GM21619 (cell line): Measurements from ENCODE around the gene PPP2R3A.
"Not testable (repeated sequence)": the region's sequence is repeated elsewhere in the genome, so short reads cannot be mapped to it uniquely, and the experiment has no call there.

ENCODE experiments used
- ATAC-seq: cut with Tn5 transposase; IDR thresholded peaks from one replicate; pipeline ENCODE4 v1.9.1; 2021; ENCODE audit not compliant: unreplicated experiment

Gene PPP2R3A

DNA sequence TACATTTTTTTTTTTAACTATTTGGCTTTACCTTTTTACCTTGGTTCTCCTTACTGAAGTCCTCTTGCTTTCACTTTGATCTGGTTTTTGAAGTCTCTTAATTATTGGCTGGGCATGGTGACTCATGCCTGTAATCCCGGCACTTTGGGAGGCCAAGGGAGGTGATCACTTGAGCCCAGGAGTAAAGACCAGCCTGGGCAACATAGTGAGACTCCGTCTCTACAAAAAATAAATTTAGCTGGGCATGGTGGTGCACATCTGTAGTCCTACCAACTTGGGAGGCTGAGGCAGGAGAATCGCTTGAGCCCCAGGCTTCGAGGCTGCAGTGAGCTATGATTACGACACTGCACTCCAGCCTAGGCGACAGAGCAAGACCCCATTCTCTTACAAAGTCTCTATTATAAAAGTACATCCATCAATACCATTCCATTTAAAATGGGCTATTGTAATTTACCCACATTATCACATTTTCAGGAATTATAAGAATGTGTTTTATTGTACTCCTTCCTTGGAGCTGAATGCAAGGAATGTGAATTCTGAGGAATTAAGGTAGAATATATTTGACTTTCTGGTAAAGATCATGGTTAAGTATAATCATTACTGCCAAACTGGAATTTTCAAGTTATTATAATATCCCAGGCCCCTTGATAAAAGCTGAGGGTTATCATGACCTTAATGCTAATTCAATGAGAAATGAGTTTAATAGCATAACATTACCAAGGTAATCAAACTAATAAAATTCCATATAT lies 181.6 kb downstream of the PPP2R3A start:
- no peak for ATAC-seq

DNA sequence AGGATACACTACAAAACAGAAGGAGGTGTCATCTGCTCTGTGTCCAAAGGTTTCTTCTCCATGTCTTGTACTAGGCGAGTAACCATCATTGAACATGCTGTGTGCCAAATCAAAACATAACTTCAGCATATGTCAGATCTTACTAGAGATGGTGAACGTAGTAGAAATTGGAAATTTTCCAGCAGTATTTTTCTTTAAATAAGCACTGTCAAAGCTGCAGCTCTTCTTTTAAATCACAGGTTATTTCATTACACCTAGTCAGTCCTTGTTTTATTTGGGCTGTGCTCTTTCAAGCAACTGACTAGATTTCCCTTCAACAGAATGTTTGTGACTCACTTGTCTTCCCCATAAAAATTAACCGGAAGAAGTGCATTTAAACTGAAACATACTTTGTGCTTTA lies 184.1 kb downstream of the PPP2R3A start:
- no peak for ATAC-seq

GRCh38 chr3:136151219-136151618 lies 185.7 kb downstream of the PPP2R3A start:
- ATAC-seq = no peak

DNA sequence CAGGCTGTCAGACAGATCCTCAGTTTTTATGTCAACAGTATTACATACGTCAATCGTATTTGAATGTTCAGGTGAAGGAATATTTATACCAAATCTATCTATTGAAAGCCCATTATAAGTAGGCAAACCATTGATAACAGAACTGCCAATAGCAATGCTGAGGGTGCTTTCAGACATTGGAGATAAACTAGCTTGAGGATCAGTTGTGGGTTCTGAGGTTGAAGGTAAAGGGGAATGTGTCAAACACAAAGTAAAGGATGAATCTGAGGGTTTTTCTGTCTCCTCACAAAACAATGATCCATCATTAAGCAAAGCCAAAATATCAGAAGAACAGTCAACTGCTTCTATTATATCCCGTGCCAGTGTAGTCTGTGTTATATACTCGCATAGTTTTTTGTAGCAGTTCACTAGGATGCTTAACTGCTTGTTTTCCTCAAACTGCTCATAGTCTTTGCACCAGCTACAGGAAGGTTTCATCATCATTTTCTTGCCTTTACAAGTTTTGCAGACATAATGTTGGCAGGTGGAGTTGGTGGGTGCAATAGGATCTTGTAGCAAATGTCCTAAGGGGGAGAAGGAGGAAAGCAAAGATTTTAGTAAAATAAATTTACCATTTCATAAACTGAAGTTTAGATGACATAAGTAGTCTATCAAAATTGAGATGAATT lies 186.8 kb downstream of the PPP2R3A start:
- ATAC-seq = no peak

DNA sequence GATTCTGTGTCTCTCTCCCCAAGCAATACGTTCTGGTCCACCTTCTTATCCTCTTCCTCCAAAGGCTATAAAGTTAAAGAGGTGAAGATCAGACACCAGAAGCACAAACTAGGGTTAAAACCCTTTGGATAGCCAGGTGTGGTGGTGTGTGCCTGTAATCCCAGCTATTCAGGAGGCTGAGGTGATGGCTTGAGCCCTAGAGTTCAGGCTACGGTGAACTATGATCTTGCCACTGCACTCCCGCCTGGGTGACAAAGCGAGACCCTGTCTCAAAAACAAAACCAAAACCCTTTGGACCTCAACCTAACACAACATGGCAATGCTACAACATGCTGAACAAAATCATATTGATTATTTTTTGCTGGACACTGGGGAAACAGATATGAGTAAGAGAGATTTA lies 187.4 kb downstream of the PPP2R3A start:
- ATAC-seq = no peak

DNA sequence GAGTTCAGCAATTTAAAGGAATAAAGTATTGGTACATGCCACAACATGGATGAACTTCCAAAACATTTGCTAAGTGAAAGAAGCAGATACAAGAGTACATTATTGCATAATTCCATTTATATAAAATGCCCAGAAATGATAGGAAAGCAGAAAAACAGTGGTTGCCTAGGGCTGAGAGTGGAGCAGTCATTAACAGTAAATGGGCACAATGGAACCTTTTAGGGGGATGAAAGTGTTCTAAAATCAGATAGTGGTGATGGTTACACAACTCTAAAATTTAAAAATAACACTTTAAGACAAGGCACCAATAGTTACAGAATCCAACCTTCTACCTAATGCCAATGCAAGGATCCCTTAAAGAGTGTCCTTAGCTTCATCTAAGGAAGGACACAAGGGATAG lies 196.0 kb downstream of the PPP2R3A start:
- no peak for ATAC-seq

DNA sequence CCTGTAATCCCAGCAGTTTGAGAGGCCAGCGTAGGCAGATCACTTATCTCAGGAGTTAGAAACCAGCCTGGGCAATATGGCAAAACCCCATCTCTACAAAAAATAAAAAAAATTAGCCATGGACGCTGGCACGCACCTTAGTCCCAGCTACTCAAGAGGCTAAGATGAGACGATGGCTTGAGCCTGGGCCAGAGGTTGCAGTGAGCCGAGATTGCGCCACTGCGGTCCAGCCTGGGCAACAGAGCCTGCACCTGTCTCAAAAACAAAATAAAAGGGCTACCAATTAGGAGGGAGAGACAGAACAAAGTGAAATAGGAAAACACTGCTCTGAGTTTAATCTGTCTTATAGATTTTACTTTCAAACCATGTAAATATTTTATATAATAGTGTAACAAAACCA lies 196.8 kb downstream of the PPP2R3A start:
- no peak for ATAC-seq

DNA sequence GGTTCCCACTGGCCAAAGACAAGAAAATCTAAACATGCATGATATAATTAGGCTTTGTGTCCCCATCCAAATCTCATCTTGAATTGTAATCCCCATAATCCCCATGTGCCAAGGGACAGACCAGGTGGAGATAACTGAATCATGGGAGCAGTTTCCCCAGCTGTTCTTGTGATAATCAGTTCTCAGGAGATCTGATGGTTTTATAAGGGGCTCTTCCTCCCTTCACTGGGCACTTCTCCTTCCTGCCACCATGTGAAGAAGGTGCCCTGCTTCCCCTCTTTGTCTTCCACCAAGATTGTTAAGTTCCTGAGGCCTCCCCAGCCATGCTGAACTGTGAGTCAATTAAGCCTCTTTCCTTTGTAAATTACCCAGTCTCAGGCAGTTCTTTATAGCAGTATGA lies 198.1 kb downstream of the PPP2R3A start:
- ATAC-seq = not testable (repeated sequence)

DNA sequence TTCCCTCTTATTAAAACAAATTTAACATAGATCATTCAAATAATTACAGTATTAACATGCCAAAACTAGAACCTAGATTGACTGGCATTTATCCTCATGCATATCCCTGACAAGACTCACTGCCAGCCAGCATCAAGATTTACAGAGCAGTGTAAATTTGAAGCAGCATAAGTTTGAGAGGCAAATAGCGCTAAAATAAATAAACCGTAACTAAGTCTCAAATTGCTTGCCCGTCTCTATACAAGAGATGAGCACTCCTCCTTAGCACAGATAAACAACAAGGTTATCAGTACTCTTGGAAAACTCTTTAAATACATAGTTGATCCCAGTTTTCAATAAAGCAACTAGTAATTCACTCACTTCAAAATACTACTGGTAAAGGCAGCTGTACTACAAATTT lies 201.0 kb downstream of the PPP2R3A start:
- ATAC-seq = no peak

- ATAC-seq = not testable (repeated sequence)
Measured at GRCh38 chr3:136168236-136168635, 202.7 kb downstream of the PPP2R3A start.

GRCh38 chr3:136171097-136171542 lies 205.6 kb downstream of the PPP2R3A start:
- ATAC-seq = no peak

DNA sequence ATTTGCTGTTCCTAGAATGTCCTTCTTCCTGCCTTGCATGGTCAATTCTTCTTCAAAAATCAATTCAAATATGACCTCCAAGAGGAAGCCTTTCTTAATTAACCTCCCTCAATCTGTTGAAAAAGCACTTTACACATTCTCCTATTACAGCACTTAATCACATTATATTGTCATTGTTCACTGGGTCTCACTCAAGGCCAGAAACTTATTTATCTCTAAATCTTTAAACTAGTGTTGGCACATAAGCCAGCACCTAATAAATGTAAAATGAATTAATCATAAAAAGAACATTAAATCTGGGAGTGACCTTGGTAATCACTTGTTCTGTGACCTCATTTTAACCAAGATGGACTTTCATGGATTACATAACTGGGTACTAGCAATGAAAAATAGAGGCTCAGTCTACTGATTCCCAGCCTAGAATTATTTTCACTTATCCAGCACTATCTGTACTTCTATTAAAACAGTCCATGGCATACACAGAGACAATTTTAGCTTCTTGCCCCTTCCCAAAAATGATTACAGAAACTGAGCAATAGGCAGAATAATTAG lies 208.5 kb downstream of the PPP2R3A start:
- no peak for ATAC-seq

DNA sequence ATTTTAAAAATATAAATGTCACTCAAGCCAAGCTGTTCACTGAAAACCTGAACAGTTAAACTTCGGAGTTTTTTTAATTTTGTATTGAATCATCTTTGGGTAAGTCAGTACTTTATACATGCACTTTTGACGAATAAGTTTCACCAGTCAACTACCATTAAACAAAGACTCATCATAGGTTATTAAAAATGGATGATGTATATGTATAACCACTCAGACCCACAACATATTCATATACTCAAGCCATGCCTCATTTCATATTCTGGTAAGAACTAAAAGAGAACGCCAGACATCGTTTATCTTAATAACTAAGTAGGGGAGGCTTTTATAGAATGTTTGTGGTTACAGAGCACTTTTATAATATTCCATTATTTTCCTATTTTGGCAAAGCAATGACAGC lies 212.3 kb downstream of the PPP2R3A start:
- no peak for ATAC-seq

DNA sequence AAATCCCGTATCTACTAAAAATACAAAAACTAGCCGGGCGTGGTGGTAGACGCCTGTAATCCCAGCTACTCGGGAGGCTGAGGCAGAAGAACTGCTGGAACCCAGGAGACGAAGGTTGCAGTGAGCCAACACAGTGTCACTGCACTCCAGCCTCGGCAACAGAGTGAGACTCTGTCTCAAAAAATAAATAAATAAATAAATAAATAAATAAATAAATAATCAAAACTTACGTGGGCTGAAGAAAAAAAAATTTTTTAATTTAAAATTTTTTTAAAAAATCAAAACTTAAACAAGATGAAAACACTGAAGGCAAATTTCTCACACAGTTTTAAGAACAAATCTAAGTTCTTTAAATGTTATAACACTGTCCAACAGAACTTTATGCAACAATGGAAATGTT lies 216.2 kb downstream of the PPP2R3A start:
- no peak for ATAC-seq

GRCh38 chr3:136184703-136185102 lies 219.2 kb downstream of the PPP2R3A start:
- ATAC-seq = no peak

DNA sequence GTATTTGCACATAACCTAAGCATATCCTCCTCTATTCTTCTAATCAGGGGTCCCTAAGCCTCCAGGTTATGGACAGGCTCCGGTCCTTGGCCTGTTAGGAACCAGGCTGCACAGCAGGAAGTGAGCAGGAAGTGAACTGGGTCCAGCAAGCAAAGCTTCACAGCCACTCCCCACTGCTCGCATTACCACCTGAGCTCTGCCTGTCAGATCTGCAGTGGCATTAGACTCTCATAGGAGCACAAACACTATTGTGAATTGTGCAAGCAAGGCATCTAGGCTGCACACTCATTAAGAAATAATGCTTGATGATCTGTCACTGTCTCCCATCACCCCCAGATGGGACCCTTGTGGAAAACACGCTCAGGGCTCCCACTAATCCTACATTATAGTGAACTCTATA lies 220.8 kb downstream of the PPP2R3A start:
- ATAC-seq = no peak

DNA sequence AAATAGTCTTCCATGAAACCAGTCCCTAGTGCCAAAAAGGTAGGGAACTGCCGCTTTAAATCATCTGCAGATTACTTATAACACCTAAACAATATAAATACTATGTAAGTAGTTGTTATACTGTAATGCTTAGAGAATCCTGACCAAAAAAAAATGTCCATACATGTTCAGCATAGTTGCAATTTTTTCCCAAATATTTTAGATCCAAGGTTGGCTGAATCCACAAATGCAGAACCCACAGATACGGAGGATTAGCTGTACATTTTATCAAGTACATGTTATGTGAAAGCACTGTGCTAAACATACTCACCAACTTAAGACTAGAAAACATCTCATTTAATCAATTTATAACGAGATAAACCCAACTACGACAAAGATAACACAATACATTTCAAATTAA lies 221.3 kb downstream of the PPP2R3A start:
- ATAC-seq = no peak

DNA sequence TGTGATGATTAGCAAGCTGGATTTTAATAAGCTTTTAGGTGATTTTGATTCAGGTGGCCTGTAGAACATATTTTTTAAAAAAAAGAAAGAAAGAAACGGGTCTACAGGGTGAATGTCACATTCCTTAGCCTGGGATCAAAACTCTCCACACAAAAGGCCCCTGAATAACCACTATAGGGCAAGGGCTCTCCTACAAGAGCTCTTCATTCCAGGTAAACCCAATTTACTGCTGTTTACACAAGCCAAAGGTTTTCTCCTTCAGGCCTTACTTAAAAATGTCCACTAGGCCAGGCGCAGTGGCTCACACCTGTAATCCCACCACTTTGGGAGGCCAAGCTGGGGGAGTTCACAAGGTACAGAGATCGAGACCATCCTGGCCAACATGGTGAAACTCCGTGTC lies 222.3 kb downstream of the PPP2R3A start:
- ATAC-seq = no peak

GRCh38 chr3:136189043-136189442 lies 223.5 kb downstream of the PPP2R3A start:
- no peak for ATAC-seq

DNA sequence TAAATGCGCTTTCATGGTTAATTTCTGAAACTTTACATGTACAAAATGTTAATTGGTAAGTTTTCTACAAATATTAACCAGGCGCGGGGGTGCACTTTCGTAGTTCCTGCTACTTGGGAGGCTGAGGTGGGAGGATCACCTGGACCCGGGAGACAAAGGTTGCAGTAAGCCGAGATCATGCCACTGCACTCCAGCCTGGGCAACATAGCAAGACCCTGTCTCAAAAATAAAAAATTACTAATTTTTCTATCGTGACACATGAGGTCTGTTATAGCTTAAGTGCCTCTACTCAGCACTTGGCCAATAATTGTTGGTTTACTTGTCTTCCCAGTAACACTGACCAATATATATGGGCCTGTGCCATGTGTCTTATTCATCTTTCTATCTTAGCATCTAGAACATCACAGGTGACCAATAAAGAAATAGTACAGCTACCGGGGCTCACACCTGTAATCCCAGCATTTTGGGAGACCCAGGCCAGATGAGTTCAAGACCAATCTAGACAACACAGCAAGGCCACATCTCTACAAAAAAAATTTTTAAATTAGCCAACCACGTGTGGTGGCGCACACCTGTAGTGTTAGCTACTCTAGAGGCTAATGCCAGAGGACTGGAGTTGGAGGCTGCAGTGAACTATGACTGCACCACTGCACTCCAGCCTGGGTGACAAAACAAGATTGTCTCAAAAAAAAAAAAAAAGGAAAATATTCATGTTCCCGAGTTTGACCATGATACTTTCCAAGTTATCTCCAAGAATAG lies 224.5 kb downstream of the PPP2R3A start:
- ATAC-seq = no peak

DNA sequence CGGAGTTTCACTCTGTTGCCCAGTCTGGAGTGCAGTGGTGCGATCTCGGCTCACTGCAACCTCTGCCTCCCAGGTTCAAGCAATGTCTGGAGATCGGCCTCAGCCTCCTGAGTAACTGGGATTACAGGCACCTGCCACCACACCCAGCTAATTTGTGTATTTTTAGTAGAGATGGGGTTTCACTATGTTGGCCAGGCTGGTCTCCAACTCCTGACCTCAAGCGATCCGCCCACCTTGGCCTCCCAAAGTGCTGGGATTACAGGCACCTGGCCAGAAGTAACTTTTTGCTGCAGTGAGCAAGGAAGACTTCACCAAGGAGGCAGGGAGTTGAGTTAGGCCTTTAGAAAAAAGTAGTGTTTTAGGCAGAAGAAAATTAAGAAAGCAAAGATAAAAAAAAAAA lies 226.7 kb downstream of the PPP2R3A start:
- not testable (repeated sequence) for ATAC-seq

DNA sequence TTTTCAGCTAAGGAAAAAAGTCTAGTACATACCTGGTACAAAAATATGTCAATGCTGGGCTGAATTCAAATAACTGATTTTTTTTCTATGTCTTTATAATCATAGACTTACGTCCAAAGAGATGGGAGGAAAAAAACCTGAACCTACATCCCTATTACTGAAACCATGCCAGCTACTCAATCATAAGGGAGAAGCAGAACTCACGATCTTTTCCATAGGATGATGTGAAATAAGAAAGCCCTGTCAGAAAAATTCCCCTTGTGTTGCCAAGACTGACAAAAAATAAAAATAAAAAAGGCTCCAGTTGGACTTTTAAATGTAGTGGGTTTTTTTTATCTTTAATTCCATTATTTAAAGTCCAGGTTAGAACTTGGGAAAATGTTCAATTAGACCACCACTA lies 227.3 kb downstream of the PPP2R3A start:
- no peak for ATAC-seq
